Endothelial cell of umbilical vein (primary cell): ENCODE results near the gene GNG2. TPM values are rescaled to one million over a fixed set of nuclear protein-coding genes. Genes with fewer than 3 reads are reported as not detected.

Source experiments
- BruUV-seq: library from RNA; stranded (reverse); fragments of 400-500 nt; replicated peaks from 2 replicates; lab custom pipeline; 2021; lab: Mats Ljungman, UMichigan
- CTCF ChIA-PET: fragments of 300-600, 350-600 bp; sonication (Branson Sonifier 250); formaldehyde crosslinking; loops from one replicate; lab custom pipeline; 2021; ENCODE audit warnings: antibody characterized with exemption, inconsistent platforms; lab: Charles Lee
- POLR2A ChIA-PET: fragments of 300-600, 350-600 bp; sonication (Branson Sonifier 250); formaldehyde crosslinking; loops from one replicate; lab custom pipeline; 2021; ENCODE audit warnings: antibody characterized with exemption, inconsistent platforms; lab: Charles Lee
- DNase-seq: peaks from one replicate; pipeline ENCODE4 v3.0.0-alpha.2; 2011; ENCODE audit warnings: low read depth, low spot score
- FAIRE-seq: peaks from 2 replicates; lab custom pipeline; 2011; peaks lifted over from hg19 to GRCh38; lab: Jason Lieb, UNC
- H2AFZ ChIP-seq: 2 replicates; pipeline ENCODE4 v1.6.0; 2012; ENCODE audit warnings: low read depth, low read length, control low read depth, inconsistent platforms
- H3K27ac ChIP-seq: 2 replicates; pipeline ENCODE4 v1.5.1; 2011; ENCODE audit warnings: low read depth, mild to moderate bottlenecking, control low read depth, low read length, moderate library complexity; ENCODE audit not compliant: insufficient read depth
- H3K27me3 ChIP-seq, 2 experiments: 2 replicates each; pipeline versions ENCODE4 v1.6.0 to v1.6.1; 2011; ENCODE audit warnings: low read length in 2 of 2, mixed read lengths in 1 of 2; ENCODE audit not compliant: control insufficient read depth in 2 of 2, insufficient read depth in 2 of 2
- H3K36me3 ChIP-seq, 2 experiments: 2 replicates in 1 of 2; 3 replicates in 1 of 2; pipeline ENCODE4 v1.5.1; 2011; ENCODE audit warnings: low read length in 2 of 2, mild to moderate bottlenecking in 1 of 2, moderate library complexity in 1 of 2; ENCODE audit not compliant: control insufficient read depth in 2 of 2, insufficient read depth in 2 of 2; ENCODE audit errors: extremely low read depth in 1 of 2
- H3K4me1 ChIP-seq: 3 replicates; pipeline ENCODE4 v1.5.1; 2011; ENCODE audit warnings: mild to moderate bottlenecking, low read length; ENCODE audit not compliant: control insufficient read depth, insufficient read depth; ENCODE audit errors: extremely low read depth
- H3K4me2 ChIP-seq: 2 replicates; pipeline ENCODE4 v1.6.1; 2011; ENCODE audit warnings: low read length, control low read depth, mixed read lengths; ENCODE audit not compliant: insufficient read depth
- H3K4me3 ChIP-seq, 3 experiments: fragments of 200-600 bp in 1 of 3; sonication (generic), shearing (Covaris generic) in 1 of 3; replicated peaks in 1 of 3; 2 replicates each; pipeline ENCODE4 v1.5.1; 2011 to 2016; ENCODE audit warnings: control low read depth in 3 of 3, low read length in 3 of 3, mild to moderate bottlenecking in 2 of 3, inconsistent platforms in 1 of 3, low read depth in 1 of 3, moderate library complexity in 1 of 3; ENCODE audit not compliant: insufficient read depth in 1 of 3
- H3K79me2 ChIP-seq: 2 replicates; pipeline ENCODE4 v1.6.0; 2012; ENCODE audit warnings: low read length, inconsistent platforms; ENCODE audit not compliant: control insufficient read depth, insufficient read depth
- H3K9ac ChIP-seq: replicated peaks from 2 replicates; pipeline ENCODE3; 2011; ENCODE audit warnings: low read length, control low read depth; ENCODE audit not compliant: insufficient read depth; ENCODE audit errors: extremely low read depth
- H3K9me1 ChIP-seq: replicated peaks from 3 replicates; pipeline ENCODE4 v1.6.0; 2011; ENCODE audit warnings: mild to moderate bottlenecking, low read length; ENCODE audit not compliant: control insufficient read depth, insufficient read depth; ENCODE audit errors: extremely low read depth
- H3K9me3 ChIP-seq: replicated peaks from 2 replicates; pipeline ENCODE4 v1.5.1; 2012; ENCODE audit warnings: low read length, inconsistent platforms; ENCODE audit not compliant: control insufficient read depth, insufficient read depth
- H4K20me1 ChIP-seq: replicated peaks from 2 replicates; pipeline ENCODE3; 2011; ENCODE audit warnings: mild to moderate bottlenecking, low read length; ENCODE audit not compliant: control insufficient read depth, insufficient read depth; ENCODE audit errors: extremely low read depth
- CTCF ChIP-seq, 2 donors: IDR thresholded peaks; 1 replicate in 1 of 2; 2 replicates in 1 of 2; pipeline ENCODE4 v1.5.1; 2011; ENCODE audit warnings: low read length in 2 of 2, mild to moderate bottlenecking in 2 of 2, moderate library complexity in 2 of 2, control low read depth in 1 of 2, inconsistent platforms in 1 of 2, low read depth in 1 of 2; ENCODE audit not compliant: insufficient read depth in 1 of 2; ENCODE audit errors: extremely low read depth in 1 of 2
- EZH2 ChIP-seq: IDR thresholded peaks from 2 replicates; pipeline ENCODE4 v1.6.1; 2012; ENCODE audit warnings: borderline replicate concordance, low read depth, mild to moderate bottlenecking, moderate library complexity, low read length, inconsistent platforms; ENCODE audit not compliant: severe bottlenecking
- FOS ChIP-seq: IDR thresholded peaks from 2 replicates; pipeline ENCODE4 v1.6.1; 2011; ENCODE audit warnings: mild to moderate bottlenecking, low read length, moderate library complexity, borderline replicate concordance; ENCODE audit not compliant: insufficient read depth
- GATA2 ChIP-seq: IDR thresholded peaks from 2 replicates; pipeline ENCODE4 v1.7.0; 2011; ENCODE audit warnings: low read depth, mild to moderate bottlenecking, moderate library complexity, mixed read lengths, low read length; ENCODE audit not compliant: insufficient read length, insufficient read depth
- JUN ChIP-seq: IDR thresholded peaks from 2 replicates; pipeline ENCODE4 v1.6.1; 2011; ENCODE audit warnings: borderline replicate concordance, low read depth; ENCODE audit not compliant: insufficient read length, insufficient read depth
- MAX ChIP-seq: IDR thresholded peaks from 2 replicates; pipeline ENCODE4 v1.6.1; 2011; ENCODE audit not compliant: insufficient read depth, insufficient read length
- MYC ChIP-seq: IDR thresholded peaks from one replicate; pipeline ENCODE4 v1.6.1; 2011; ENCODE audit warnings: mild to moderate bottlenecking, low read depth, low read length
- POLR2A ChIP-seq: IDR thresholded peaks from 2 replicates; pipeline ENCODE4 v1.6.1; 2012; ENCODE audit warnings: low read depth, mild to moderate bottlenecking, control low read depth, low read length
- POLR2AphosphoS5 ChIP-seq: IDR thresholded peaks from 2 replicates; pipeline ENCODE4 v1.6.1; 2012; ENCODE audit warnings: low read depth, mild to moderate bottlenecking, control low read depth, low read length, moderate library complexity; ENCODE audit not compliant: insufficient read depth
- dilution Hi-C: fragments of 300-500 bp; cut with MboI; formaldehyde crosslinking; loops from one replicate; pipeline ENCODE4 v1.15.0; 2019; ENCODE audit warnings: low sequenced_read_pairs; ENCODE audit not compliant: extremely low pct_ligation_motif_present
- intact Hi-C: fragments of 100-400 bp; cut with micrococcal nuclease; formaldehyde crosslinking; loops from one replicate; pipeline ENCODE4 v1.10.0; 2022
- polyA plus RNA-seq, 4 experiments: library from polyadenylated mRNA; depleted of rRNA in 3 of 4; stranded (reverse) in 3 of 4; unstranded in 1 of 4; fragments of >200 nt; gene quantifications; 2 replicates each; pipeline versions ENCODE4 v1.2.1 to v1.2.3, GENCODE V29; 2011 to 2012; ENCODE audit warnings: missing spikeins in 1 of 4
- total RNA-seq: library from RNA; stranded (reverse); gene quantifications from 2 replicates; pipeline ENCODE4 v1.2.3, GENCODE V29; 2021

GNG2 gene
- total and polyA plus RNA-seq, 2 donors (not counting 3 experiments of a cell fraction or from before 2014, with no cell fraction given) = not detected

DNA sequence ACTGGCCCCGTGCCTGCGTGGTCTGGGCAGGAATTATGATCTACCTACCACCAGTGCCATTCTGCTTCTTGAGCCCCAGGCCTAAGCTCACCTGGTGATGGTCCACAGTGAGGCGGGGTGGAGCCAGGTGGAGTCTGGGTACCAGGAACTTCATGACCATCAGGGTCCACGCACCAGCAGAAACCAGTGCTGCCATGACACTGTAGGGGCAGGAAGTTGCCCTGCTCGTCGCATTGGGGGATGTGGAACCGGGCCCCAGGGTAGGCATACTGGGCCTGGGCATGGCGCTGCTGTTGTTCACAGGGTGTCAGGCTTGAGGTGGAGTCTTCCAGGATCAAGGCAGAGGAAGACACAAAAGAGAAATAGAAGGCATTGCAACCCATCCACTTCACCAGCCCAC lies 158.6 kb downstream of the GNG2 start:
- intact Hi-C loops (no loop called here), dilution Hi-C loops (no loop called here)
- BruUV-seq = no TSS peak
- H3K4me1 ChIP-seq = peaks cover 53% of the 10 kb centered on the region
- no peaks in the 10 kb centered on the region for H4K20me1 ChIP-seq
- H3K9me3 ChIP-seq = no peaks in the 10 kb centered on the region
- H3K9ac ChIP-seq = no peak overlapping the region
- DNase-seq (no peak), FAIRE-seq (no peak)
- H3K79me2 ChIP-seq = no peaks in the 10 kb centered on the region
- CTCF ChIA-PET = interaction anchor here (1.4 to 3.4 kb wide), 3 partner anchors 9 to 53 kb away, joined by 5 to 15 read pairs (median 8); no protein-coding TSS in a partner anchor
- H3K27me3 ChIP-seq = peaks cover 0 to 2% of the 10 kb centered on the region in 2 experiments
- no peak overlapping the region for H3K4me3 ChIP-seq
- no peak overlapping the region for H2AFZ ChIP-seq
- POLR2A ChIA-PET = no interaction called here
- H3K4me2 ChIP-seq = no peak overlapping the region
- no peaks in the 10 kb centered on the region for H3K9me1 ChIP-seq
- H3K27ac ChIP-seq = no peak overlapping the region
- no peaks in the 10 kb centered on the region for H3K36me3 ChIP-seq
- TF ChIP-seq MAX (no peak), CTCF (IDR thresholded peaks at IDR 0.05; ENCODE audit: extremely low read depth in 1 of 2, insufficient read depth in 1 of 2, low read depth in 1 of 2, low read length in 2 of 2) (no peak), POLR2A (no peak), GATA2 (no peak), FOS (no peak), EZH2 (no peak), POLR2AphosphoS5 (no peak), MYC (no peak), JUN (no peak)

Other genes with a start within 250 kb of the GNG2 start
- 92.2 and 97.1 TPM in 2 replicates for gene FRMD6, start 208.7 kb upstream of the GNG2 start, total RNA-seq
- gene FRMD6, start 208.7 kb upstream of the GNG2 start, polyA plus RNA-seq = 69.0 and 82.7 TPM in 2 replicates
- 225 and 237 TPM in 2 replicates for gene RTRAF, start 128.9 kb downstream of the GNG2 start, total RNA-seq
- gene RTRAF, start 128.9 kb downstream of the GNG2 start, polyA plus RNA-seq = 46.8 and 64.0 TPM in 2 replicates
- gene NID2, start 208.4 kb downstream of the GNG2 start, total RNA-seq = 33.0 and 56.7 TPM in 2 replicates
- 21.7 and 22.5 TPM in 2 replicates for gene NID2, start 208.4 kb downstream of the GNG2 start, polyA plus RNA-seq